ENCODE data around the gene TBC1D1. TPM values are rescaled to one million over a fixed set of nuclear protein-coding genes. Genes with fewer than 3 reads are reported as not detected.

Gene TBC1D1
- total and polyA plus RNA-seq, 2 donors (not counting 3 experiments of a cell fraction or from before 2014, with no cell fraction given), result 63.5 to 116 TPM

- dilution Hi-C loops (cut with MboI; ENCODE audit: extremely low pct_ligation_motif_present, low sequenced_read_pairs), result no loop called here
Observed at GRCh38 chr4:37895271-37895670, 4.4 kb downstream of the TBC1D1 start.

More at GRCh38 chr4:37895271-37895670, 4.4 kb downstream of the TBC1D1 start:
- Histone ChIP-seq H3K9ac (replicated peaks; ENCODE audit: extremely low read depth, insufficient read depth, low read length) (no peak overlapping the region), H3K27ac (ENCODE audit: insufficient read depth, low read depth, low read length) (no peak overlapping the region), H3K79me2 (ENCODE audit: control insufficient read depth, insufficient read depth, low read length) (no peaks in the 10 kb centered on the region), H3K4me2 (ENCODE audit: insufficient read depth, low read length) (no peak overlapping the region), H3K9me1 (replicated peaks; ENCODE audit: control insufficient read depth, extremely low read depth, insufficient read depth, low read length) (no peaks in the 10 kb centered on the region), H3K4me3 (replicated peaks in 1 of 3; ENCODE audit: insufficient read depth in 1 of 3, low read depth in 1 of 3, low read length in 3 of 3) (no peak overlapping the region), H3K4me1 (ENCODE audit: control insufficient read depth, extremely low read depth, insufficient read depth, low read length) (peaks cover 6% of the 10 kb centered on the region), H2AFZ (ENCODE audit: low read depth, low read length) (no peak overlapping the region), H3K36me3 (ENCODE audit: control insufficient read depth in 2 of 2, extremely low read depth in 1 of 2, insufficient read depth in 2 of 2, low read length in 2 of 2) (no peaks in the 10 kb centered on the region), H4K20me1 (replicated peaks; ENCODE audit: control insufficient read depth, extremely low read depth, insufficient read depth, low read length) (no peaks in the 10 kb centered on the region), H3K27me3 (ENCODE audit: control insufficient read depth in 2 of 2, insufficient read depth in 2 of 2, low read length in 2 of 2) (peaks cover 22 to 34% of the 10 kb centered on the region in 2 experiments), H3K9me3 (replicated peaks; ENCODE audit: control insufficient read depth, insufficient read depth, low read length) (no peaks in the 10 kb centered on the region)
- intact Hi-C loops (cut with micrococcal nuclease), result no loop called here
- no TSS peak for BruUV-seq (replicated peaks)
- ChIA-PET CTCF (interaction anchor here (1.2 kb wide), 1 partner anchor 8 kb away, joined by 6 read pairs; no protein-coding TSS in a partner anchor), POLR2A (no interaction called here)
- DNase-seq (ENCODE audit: low read depth, low spot score) (no peak), FAIRE-seq (no peak)
- TF ChIP-seq, protein P1, sequence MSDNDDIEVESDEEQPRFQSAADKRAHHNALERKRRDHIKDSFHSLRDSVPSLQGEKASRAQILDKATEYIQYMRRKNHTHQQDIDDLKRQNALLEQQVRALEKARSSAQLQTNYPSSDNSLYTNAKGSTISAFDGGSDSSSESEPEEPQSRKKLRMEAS (IDR thresholded peaks at IDR 0.05; ENCODE audit: insufficient read depth, insufficient read length), result no peak
- TF ChIP-seq CTCF (IDR thresholded peaks at IDR 0.05; ENCODE audit: extremely low read depth in 1 of 2, insufficient read depth in 1 of 2, low read depth in 1 of 2, low read length in 2 of 2), result no peak
- no peak for TF ChIP-seq GATA2 (IDR thresholded peaks at IDR 0.05; ENCODE audit: insufficient read depth, insufficient read length, low read depth, low read length)
- TF ChIP-seq POLR2AphosphoS5 (IDR thresholded peaks at IDR 0.05; ENCODE audit: insufficient read depth, low read depth, low read length), result no peak
- TF ChIP-seq MYC (IDR thresholded peaks at IDR 0.05; ENCODE audit: low read depth, low read length), result no peak
- TF ChIP-seq JUN (IDR thresholded peaks at IDR 0.05; ENCODE audit: borderline replicate concordance, insufficient read depth, insufficient read length, low read depth), result no peak
- no peak for TF ChIP-seq FOS (IDR thresholded peaks at IDR 0.05; ENCODE audit: borderline replicate concordance, insufficient read depth, low read length)
- no peak for TF ChIP-seq EZH2 (IDR thresholded peaks at IDR 0.05; ENCODE audit: borderline replicate concordance, low read depth, low read length, severe bottlenecking)
- TF ChIP-seq POLR2A (IDR thresholded peaks at IDR 0.05; ENCODE audit: low read depth, low read length), result no peak

Measured in endothelial cell of umbilical vein (primary cell).